ENCODE results near the gene COX14. TPM values are rescaled to one million over a fixed set of nuclear protein-coding genes. Genes with fewer than 3 reads are reported as not detected.

The COX14 gene
- total RNA-seq, 1 donor from 2014 or later = 195 TPM

DNA sequence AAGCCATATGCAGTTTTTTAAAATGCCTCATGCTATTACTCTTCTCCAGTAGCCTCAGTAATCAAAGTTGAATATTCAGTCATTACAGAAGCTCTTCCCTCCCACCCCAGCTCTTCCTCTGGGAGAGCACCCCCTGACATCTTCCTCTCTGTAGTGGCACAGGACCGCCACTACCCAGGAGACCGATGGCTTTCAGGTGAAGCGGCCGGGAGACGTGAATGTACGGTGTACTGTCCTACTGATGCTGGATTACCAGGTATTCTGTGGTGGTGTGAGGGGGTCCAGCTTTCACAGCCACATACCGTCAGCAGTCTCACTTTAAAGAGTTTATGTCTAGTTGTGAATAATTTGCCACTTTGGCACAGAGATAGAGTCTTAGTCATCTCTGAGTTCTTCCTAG is 22.3 kb upstream of the COX14 start:
- Histone ChIP-seq H3K27ac (replicated peaks) (no peak overlapping the region), H3K27me3 (ENCODE audit: low read depth) (no peaks in the 10 kb centered on the region), H3K9me3 (replicated peaks) (no peaks in the 10 kb centered on the region), H3K4me3 (no peak overlapping the region), H3K36me3 (peaks cover 80% of the 10 kb centered on the region), H3K4me1 (peaks cover 27% of the 10 kb centered on the region)
- no peak for DNase-seq
- no peak for TF ChIP-seq CTCF (IDR thresholded peaks at IDR 0.05; ENCODE audit: borderline replicate concordance)
- intact Hi-C loops (cut with micrococcal nuclease) = no loop called here

- Histone ChIP-seq H3K4me3 (no peak overlapping the region), H3K27ac (replicated peaks) (no peak overlapping the region), H3K9me3 (replicated peaks) (no peaks in the 10 kb centered on the region), H3K36me3 (peaks cover 87% of the 10 kb centered on the region), H3K4me1 (peaks cover 22% of the 10 kb centered on the region), H3K27me3 (ENCODE audit: low read depth) (no peaks in the 10 kb centered on the region)
- DNase-seq = no peak
- TF ChIP-seq CTCF (IDR thresholded peaks at IDR 0.05; ENCODE audit: borderline replicate concordance) = no peak
- intact Hi-C loops (cut with micrococcal nuclease) = no loop called here
Observed at GRCh38 chr12:50090391-50090790, 21.6 kb upstream of the COX14 start.

GRCh38 chr12:50097952-50098351 is 14.1 kb upstream of the COX14 start:
- Histone ChIP-seq H3K27me3 (ENCODE audit: low read depth) (no peaks in the 10 kb centered on the region), H3K9me3 (replicated peaks) (no peaks in the 10 kb centered on the region), H3K4me1 (peaks cover 12% of the 10 kb centered on the region), H3K27ac (replicated peaks) (no peak overlapping the region), H3K36me3 (peaks cover 79% of the 10 kb centered on the region), H3K4me3 (no peak overlapping the region)
- TF ChIP-seq CTCF (IDR thresholded peaks at IDR 0.05; ENCODE audit: borderline replicate concordance) = no peak
- intact Hi-C loops (cut with micrococcal nuclease) = no loop called here
- no peak for DNase-seq

DNA sequence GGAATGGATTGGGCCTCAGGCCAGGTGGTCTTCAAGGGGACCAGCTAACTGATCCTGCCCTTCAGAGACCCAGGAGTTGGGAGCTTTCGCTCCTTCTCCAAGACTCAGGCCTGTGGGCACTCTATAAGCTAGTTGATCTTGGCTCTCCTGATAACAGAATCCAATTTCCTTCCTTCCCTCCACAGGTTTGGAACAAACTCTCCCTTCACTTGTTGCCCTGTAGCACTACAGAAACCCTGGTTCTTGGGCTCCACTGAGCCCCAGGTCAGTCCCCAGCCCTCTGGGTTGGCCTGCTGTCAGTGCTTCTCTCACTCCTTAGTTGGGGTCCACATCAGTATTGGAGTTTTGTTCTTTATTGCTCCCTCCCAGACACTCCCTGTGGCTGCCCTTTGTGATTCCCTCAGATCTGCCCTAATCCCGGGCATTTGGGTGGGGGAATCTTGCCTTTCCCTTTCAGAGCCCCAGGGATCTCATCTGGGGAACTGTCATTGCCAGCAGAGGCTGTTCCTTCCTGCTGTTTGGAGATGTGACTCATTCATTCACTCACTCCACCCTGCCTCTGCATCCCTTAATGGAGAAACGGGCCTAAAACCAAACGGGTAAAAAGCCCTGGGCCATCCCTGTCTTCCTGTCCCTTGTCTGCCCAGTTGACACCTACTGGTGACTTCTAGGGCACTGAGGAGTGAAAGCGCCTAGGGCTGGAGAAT is 12.6 kb upstream of the COX14 start:
- Histone ChIP-seq H3K4me1 (peaks cover 27% of the 10 kb centered on the region), H3K4me3 (no peak overlapping the region), H3K27me3 (ENCODE audit: low read depth) (no peaks in the 10 kb centered on the region), H3K36me3 (peaks cover 64% of the 10 kb centered on the region), H3K9me3 (replicated peaks) (no peaks in the 10 kb centered on the region), H3K27ac (replicated peaks) (peak overlapping the region; percentile 21)
- no peak for DNase-seq
- TF ChIP-seq CTCF (IDR thresholded peaks at IDR 0.05; ENCODE audit: borderline replicate concordance) = no peak
- intact Hi-C loops (cut with micrococcal nuclease) = no loop called here

- intact Hi-C loops (cut with micrococcal nuclease) = no loop called here
- Histone ChIP-seq H3K4me1 (peaks cover 38% of the 10 kb centered on the region), H3K27me3 (ENCODE audit: low read depth) (no peaks in the 10 kb centered on the region), H3K4me3 (no peak overlapping the region), H3K27ac (replicated peaks) (no peak overlapping the region), H3K9me3 (replicated peaks) (no peaks in the 10 kb centered on the region), H3K36me3 (peaks cover 53% of the 10 kb centered on the region)
- TF ChIP-seq CTCF (IDR thresholded peaks at IDR 0.05; ENCODE audit: borderline replicate concordance) = no peak
- DNase-seq = no peak
Observed at GRCh38 chr12:50100561-50100960, 11.5 kb upstream of the COX14 start.

Measured in left ventricle myocardium inferior (tissue), 1 donor.